Mesendoderm (in vitro differentiated cells): ENCODE data around the gene SLC30A4.

ENCODE experiments used
- DNase-seq: peaks from one replicate; pipeline ENCODE4 v3.0.0; 2013
- H2AK5ac ChIP-seq: 2 replicates; pipeline ENCODE4 v1.6.1; 2013; ENCODE audit warnings: low read length, inconsistent platforms
- H2BK120ac ChIP-seq: 2 replicates; pipeline ENCODE4 v1.6.1; 2013; ENCODE audit warnings: low read depth, mild to moderate bottlenecking, low read length, moderate library complexity, mixed read lengths
- H2BK15ac ChIP-seq: replicated peaks from 2 replicates; pipeline ENCODE4 v1.6.1; 2013; ENCODE audit warnings: low read depth, mild to moderate bottlenecking, moderate library complexity
- H2BK5ac ChIP-seq: 2 replicates; pipeline ENCODE4 v1.6.1; 2013; ENCODE audit warnings: low read length, inconsistent platforms
- H3K18ac ChIP-seq: 2 replicates; pipeline ENCODE4 v1.6.1; 2013; ENCODE audit warnings: mild to moderate bottlenecking, low read length, mixed read lengths
- H3K23ac ChIP-seq: one replicate; pipeline ENCODE4 v1.6.1; 2013; ENCODE audit warnings: low read length
- H3K27ac ChIP-seq: 2 replicates; pipeline ENCODE4 v1.5.1; 2013; ENCODE audit warnings: low read depth, mild to moderate bottlenecking, inconsistent platforms, low read length, moderate library complexity
- H3K27me3 ChIP-seq: 2 replicates; pipeline ENCODE4 v1.6.1; 2013; ENCODE audit warnings: low read length, control low read depth, mild to moderate bottlenecking, inconsistent platforms; ENCODE audit not compliant: insufficient read depth, poor library complexity
- H3K36me3 ChIP-seq: 2 replicates; pipeline ENCODE4 v1.6.1; 2013; ENCODE audit warnings: low read length, inconsistent platforms; ENCODE audit not compliant: control insufficient read depth, insufficient read depth
- H3K4ac ChIP-seq: one replicate; pipeline ENCODE4 v1.6.1; 2013; ENCODE audit warnings: low read depth, mild to moderate bottlenecking, low read length, moderate library complexity
- H3K4me1 ChIP-seq: 2 replicates; pipeline ENCODE4 v1.6.1; 2013; ENCODE audit warnings: low read depth, low read length, inconsistent platforms; ENCODE audit not compliant: control insufficient read depth
- H3K4me2 ChIP-seq: 2 replicates; pipeline ENCODE4 v1.6.1; 2013; ENCODE audit warnings: low read length
- H3K4me3 ChIP-seq: 2 replicates; pipeline ENCODE4 v1.5.1; 2013; ENCODE audit warnings: mild to moderate bottlenecking, low read length
- H3K56ac ChIP-seq: one replicate; pipeline ENCODE4 v1.6.1; 2013; ENCODE audit warnings: low read length
- H3K79me1 ChIP-seq: 2 replicates; pipeline ENCODE4 v1.6.1; 2013; ENCODE audit warnings: low read length, inconsistent platforms
- H3K79me2 ChIP-seq: 2 replicates; pipeline ENCODE4 v1.6.1; 2013; ENCODE audit warnings: mild to moderate bottlenecking, low read length; ENCODE audit not compliant: control insufficient read depth, insufficient read depth
- H3K9ac ChIP-seq: 2 replicates; pipeline ENCODE4 v1.6.1; 2013; ENCODE audit warnings: low read length, inconsistent platforms
- H4K5ac ChIP-seq: one replicate; pipeline ENCODE4 v1.6.1; 2013; ENCODE audit warnings: low read length
- H4K8ac ChIP-seq: one replicate; pipeline ENCODE4 v1.6.1; 2013; ENCODE audit warnings: low read depth, mild to moderate bottlenecking, control low read depth, low read length, moderate library complexity
- WGBS: extraction: QIAGEN DNeasy Blood & Tissue Kit; methylation state at CpG from one replicate; pipeline ENCODE4 v1.1.7; 2013; ENCODE audit warnings: low lambda C conversion rate, missing lambda C conversion rate; ENCODE audit not compliant: insufficient coverage; ENCODE audit errors: extremely low coverage; 5-methylcytosine and 5-hydroxymethylcytosine counted together

The SLC30A4 gene

DNA sequence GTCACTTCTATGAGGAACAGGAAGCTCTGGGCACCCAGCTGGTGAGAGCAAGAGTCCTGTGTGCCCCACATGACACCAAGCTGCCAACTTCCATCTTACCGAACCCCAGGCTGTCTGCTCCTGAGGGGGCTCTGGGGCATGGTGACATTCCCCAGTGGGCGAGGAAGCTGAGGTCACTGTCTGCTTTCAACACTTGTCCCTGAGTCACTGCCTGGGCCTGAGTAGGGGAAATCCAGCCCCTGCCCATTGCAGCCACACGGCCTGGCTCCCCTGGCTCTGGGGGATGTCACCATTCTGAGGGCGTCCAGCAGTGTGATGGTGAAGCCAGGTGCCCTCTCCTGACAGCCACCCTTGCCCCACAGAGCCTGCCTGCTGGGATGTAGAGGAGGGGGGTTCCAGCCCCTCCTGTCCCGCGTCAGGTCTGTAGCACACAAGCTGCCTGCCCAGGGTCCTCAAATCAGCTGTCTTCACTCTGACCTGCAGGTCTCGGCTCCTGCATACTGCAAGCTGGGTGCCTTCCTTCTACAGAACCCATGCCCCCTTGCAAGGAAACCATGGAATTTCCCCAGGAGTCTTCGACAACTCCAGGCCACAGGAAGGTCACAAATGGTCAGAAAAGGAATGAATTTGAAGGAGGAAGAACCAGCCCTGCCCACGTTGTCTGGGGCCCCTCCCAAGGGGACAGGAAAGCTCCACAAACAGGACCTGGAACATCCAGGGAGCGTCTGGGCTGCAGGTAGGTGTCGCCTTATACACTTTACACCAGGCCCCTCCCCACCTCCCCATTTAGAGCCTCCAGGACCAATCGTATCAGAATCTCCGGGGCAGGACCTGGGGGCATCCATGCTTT lies 74.3 kb downstream of the SLC30A4 start:
- no CpG with 5 or more reads among the region's 13 CpGs for WGBS
- Histone ChIP-seq H3K4ac (no peak overlapping the region), H3K56ac (no peak overlapping the region), H3K9ac (no peak overlapping the region), H4K5ac (no peak overlapping the region), H2BK5ac (no peak overlapping the region), H2BK15ac (no peak overlapping the region), H3K36me3 (no peaks in the 10 kb centered on the region), H3K27me3 (no peaks in the 10 kb centered on the region), H4K8ac (no peak overlapping the region), H2BK120ac (no peak overlapping the region), H3K27ac (no peak overlapping the region), H3K4me3 (no peak overlapping the region), H3K79me1 (no peaks in the 10 kb centered on the region), H3K23ac (no peak overlapping the region), H3K18ac (no peak overlapping the region), H3K4me1 (no peaks in the 10 kb centered on the region), H3K79me2 (no peaks in the 10 kb centered on the region), H2AK5ac (no peak overlapping the region), H3K4me2 (no peak overlapping the region)
- no peak for DNase-seq

DNA sequence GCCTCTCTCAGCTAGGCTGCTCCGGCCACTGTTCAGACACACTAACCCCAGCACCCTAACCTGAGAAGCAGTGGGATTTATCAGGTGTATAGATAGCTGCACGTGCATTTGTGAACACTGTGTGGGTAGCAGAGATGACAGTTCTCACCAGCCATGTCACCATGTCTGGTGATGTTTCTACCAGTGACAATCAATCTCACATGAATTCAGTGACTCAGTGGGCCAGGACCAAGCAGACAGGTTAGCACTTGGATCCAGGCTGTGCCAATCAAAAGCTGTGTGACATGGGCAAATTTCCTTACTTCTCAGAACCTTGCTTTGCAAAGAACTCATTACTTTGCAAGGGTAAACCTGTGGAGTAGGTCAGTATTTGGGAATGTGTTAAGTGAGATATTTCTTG lies 78.9 kb downstream of the SLC30A4 start:
- Histone ChIP-seq H3K4me2 (no peak overlapping the region), H3K27ac (no peak overlapping the region), H2BK120ac (no peak overlapping the region), H2AK5ac (no peak overlapping the region), H3K23ac (no peak overlapping the region), H3K9ac (no peak overlapping the region), H3K27me3 (no peaks in the 10 kb centered on the region), H3K79me1 (no peaks in the 10 kb centered on the region), H3K4ac (no peak overlapping the region), H2BK15ac (no peak overlapping the region), H4K8ac (no peak overlapping the region), H3K36me3 (no peaks in the 10 kb centered on the region), H3K4me3 (no peak overlapping the region), H3K4me1 (no peaks in the 10 kb centered on the region), H4K5ac (no peak overlapping the region), H3K79me2 (no peaks in the 10 kb centered on the region), H2BK5ac (no peak overlapping the region), H3K18ac (no peak overlapping the region), H3K56ac (no peak overlapping the region)
- DNase-seq, result no peak
- no CpG with 5 or more reads among the region's 2 CpGs for WGBS

DNA sequence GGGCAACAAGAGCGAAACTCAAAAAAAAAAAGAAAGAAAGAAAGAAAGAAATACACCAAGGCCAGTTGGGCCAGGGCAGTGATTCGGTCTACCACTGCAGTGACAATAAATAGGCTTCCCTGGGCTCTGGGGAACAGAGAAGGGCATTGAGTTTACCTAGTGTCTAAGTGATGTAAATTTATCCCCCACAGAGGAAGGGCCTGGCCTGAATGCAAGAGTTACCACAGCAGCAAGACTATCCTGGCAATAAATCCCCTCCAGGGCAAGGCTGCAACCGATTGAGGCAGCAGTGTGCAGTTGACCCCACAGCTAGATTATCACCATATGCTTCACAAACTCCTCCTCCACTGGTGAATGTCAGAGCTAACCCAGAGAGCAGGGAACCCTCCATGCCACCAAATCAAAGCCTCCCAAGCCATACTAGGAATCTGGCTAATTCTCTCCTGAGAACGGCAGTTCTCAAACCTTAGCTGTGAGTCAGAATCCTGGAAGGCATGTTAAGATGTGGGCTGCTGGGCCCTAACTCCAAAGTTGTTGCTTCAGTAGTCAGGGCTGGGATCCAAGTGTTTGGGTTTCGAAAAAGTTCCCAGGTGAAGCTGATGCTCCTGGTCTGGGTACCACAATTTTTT lies 79.9 kb downstream of the SLC30A4 start:
- Histone ChIP-seq H3K9ac (no peak overlapping the region), H2BK120ac (no peak overlapping the region), H3K27ac (no peak overlapping the region), H3K27me3 (no peaks in the 10 kb centered on the region), H3K4me2 (no peak overlapping the region), H3K4ac (no peak overlapping the region), H4K8ac (no peak overlapping the region), H3K4me3 (no peak overlapping the region), H3K36me3 (no peaks in the 10 kb centered on the region), H3K23ac (no peak overlapping the region), H2BK15ac (no peak overlapping the region), H3K79me1 (no peaks in the 10 kb centered on the region), H3K4me1 (no peaks in the 10 kb centered on the region), H4K5ac (no peak overlapping the region), H2BK5ac (no peak overlapping the region), H3K79me2 (no peaks in the 10 kb centered on the region), H2AK5ac (no peak overlapping the region), H3K56ac (peak overlapping the region; percentile 34), H3K18ac (no peak overlapping the region)
- WGBS, result no CpG with 5 or more reads among the region's 5 CpGs
- DNase-seq, result no peak

DNA sequence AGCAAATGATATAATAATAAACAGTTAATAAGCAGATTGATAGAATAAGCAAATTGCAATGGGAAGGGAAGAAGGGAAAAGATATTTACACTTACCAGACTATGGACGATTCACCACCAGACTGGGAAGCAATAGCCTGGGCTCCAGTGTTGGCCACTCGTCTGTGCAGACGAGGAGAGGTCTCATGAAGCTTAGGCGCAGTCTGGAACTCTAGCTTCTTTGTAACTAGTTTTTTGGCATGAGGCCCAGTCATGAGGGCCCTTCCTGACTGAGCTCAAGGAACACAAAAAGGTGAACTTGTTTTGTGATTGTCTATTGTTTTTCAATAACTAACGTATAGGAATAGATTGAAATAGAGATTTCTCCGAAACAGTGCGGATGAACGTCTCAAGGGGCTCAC lies 80.9 kb downstream of the SLC30A4 start:
- Histone ChIP-seq H3K23ac (no peak overlapping the region), H2BK120ac (no peak overlapping the region), H3K4me3 (no peak overlapping the region), H4K5ac (no peak overlapping the region), H3K79me1 (no peaks in the 10 kb centered on the region), H3K9ac (no peak overlapping the region), H3K36me3 (no peaks in the 10 kb centered on the region), H3K18ac (no peak overlapping the region), H3K4ac (no peak overlapping the region), H2BK15ac (no peak overlapping the region), H3K27ac (no peak overlapping the region), H3K56ac (no peak overlapping the region), H3K27me3 (no peaks in the 10 kb centered on the region), H2AK5ac (no peak overlapping the region), H3K4me2 (no peak overlapping the region), H2BK5ac (no peak overlapping the region), H3K79me2 (no peaks in the 10 kb centered on the region), H4K8ac (no peak overlapping the region), H3K4me1 (no peaks in the 10 kb centered on the region)
- DNase-seq, result no peak
- WGBS, result no CpG with 5 or more reads among the region's 8 CpGs

DNA sequence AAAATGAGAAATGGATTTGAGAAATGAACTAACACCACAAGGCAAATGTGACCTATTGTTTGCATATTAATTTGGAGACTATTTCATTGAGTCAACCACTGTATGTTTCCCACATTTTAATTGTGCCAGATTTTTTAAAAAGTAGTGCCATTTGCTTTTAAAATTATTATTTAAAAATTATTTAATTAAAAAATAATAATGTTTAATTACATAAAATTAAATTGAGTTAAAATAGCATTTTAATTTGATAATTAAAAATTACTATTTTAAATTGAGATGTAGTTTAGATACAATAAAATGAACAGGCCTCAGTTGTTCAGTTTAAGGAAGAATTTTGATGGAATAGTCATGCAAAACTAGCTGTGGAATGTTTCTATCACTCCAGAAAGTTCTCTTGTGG lies 81.5 kb downstream of the SLC30A4 start:
- Histone ChIP-seq H2AK5ac (no peak overlapping the region), H3K79me1 (no peaks in the 10 kb centered on the region), H3K4me1 (no peaks in the 10 kb centered on the region), H3K4ac (no peak overlapping the region), H3K27ac (no peak overlapping the region), H3K23ac (no peak overlapping the region), H4K5ac (no peak overlapping the region), H3K4me2 (no peak overlapping the region), H2BK5ac (no peak overlapping the region), H4K8ac (no peak overlapping the region), H3K18ac (no peak overlapping the region), H3K27me3 (no peaks in the 10 kb centered on the region), H3K9ac (no peak overlapping the region), H3K4me3 (no peak overlapping the region), H3K36me3 (no peaks in the 10 kb centered on the region), H2BK120ac (no peak overlapping the region), H3K56ac (no peak overlapping the region), H3K79me2 (no peaks in the 10 kb centered on the region), H2BK15ac (no peak overlapping the region)
- no peak for DNase-seq
